Subcutaneous abdominal adipose tissue (tissue), 5 donors: Measurements from ENCODE around the gene PKLR.

Experiments
- H3K27ac ChIP-seq: one replicate; pipeline ENCODE4 v1.7.0; 2013; ENCODE audit warnings: low read depth, mild to moderate bottlenecking, inconsistent platforms, low read length, moderate library complexity
- H3K27me3 ChIP-seq, 5 donors: one replicate each; pipeline ENCODE4 v1.7.0; 2013; ENCODE audit warnings: low read length in 5 of 5, inconsistent platforms in 1 of 5; ENCODE audit not compliant: control insufficient read depth in 5 of 5, insufficient read depth in 4 of 5
- H3K36me3 ChIP-seq, 5 donors: one replicate each; pipeline ENCODE4 v1.7.0; 2013; ENCODE audit warnings: low read length in 5 of 5; ENCODE audit not compliant: control insufficient read depth in 5 of 5, insufficient read depth in 5 of 5
- H3K4me1 ChIP-seq, 5 donors: one replicate each; pipeline ENCODE4 v1.7.0; 2013; ENCODE audit warnings: low read length in 5 of 5, mild to moderate bottlenecking in 3 of 5, moderate library complexity in 1 of 5; ENCODE audit not compliant: control insufficient read depth in 5 of 5, insufficient read depth in 5 of 5
- H3K4me3 ChIP-seq, 5 donors: one replicate each; pipeline ENCODE4 v1.7.0; 2013; ENCODE audit warnings: low read length in 5 of 5, low read depth in 1 of 5
- H3K9ac ChIP-seq, 5 donors: one replicate each; pipeline ENCODE4 v1.7.0; 2013; ENCODE audit warnings: low read length in 5 of 5, mild to moderate bottlenecking in 4 of 5, moderate library complexity in 3 of 5
- H3K9me3 ChIP-seq, 5 donors: one replicate each; pipeline ENCODE4 v1.7.0; 2013; ENCODE audit warnings: low read length in 5 of 5; ENCODE audit not compliant: control insufficient read depth in 5 of 5
- donor health status: healthy.
- donor health status: healthy.
- donor health status: healthy.
- donor health status: healthy.
- donor health status: healthy.

PKLR gene

DNA sequence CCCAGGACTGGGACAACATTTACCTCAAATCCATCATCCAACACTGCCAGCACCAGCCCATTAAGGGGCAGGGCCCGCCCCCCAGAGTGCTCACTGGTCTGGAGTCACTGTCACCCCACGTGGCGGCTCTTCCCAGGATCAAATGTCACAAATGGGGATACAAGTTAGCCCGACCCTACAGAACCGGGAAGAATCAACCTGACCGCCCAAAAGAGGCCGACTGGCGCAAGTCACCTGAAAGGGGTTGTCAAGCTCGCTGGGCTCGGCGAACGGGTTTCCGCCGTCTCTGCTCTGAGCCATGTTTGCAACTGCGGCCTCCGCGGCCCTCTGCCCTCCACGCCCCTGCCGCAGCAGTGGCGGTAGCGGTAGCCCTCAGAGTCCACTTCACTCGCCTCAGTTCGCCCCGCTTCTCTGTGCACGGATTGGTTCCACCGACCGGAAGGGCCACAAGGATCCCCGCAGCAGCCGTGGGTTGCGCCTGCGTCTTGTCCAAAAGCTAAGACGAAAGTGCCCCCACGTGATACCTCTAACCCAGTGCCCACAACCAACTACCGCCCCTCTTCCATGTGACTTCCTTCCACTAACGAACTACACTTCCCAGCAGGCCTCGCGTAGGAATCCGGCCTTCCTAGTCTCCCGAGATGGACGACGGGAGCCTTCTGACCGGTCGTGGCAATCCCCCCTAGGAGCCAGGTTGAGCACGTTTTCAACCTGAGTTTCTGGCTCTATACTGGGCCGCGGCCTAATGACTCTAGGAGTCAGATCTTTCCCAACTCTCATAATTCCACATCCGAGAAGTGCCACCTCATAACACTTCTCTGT, 39.2 kb downstream of the PKLR start, which contains the start of gene SCAMP3:
TSS of gene SCAMP3 (minus strand) at position 509 of the 822 bp plus-strand sequence. CDS start at position 300, 209 bp downstream.
- Histone ChIP-seq H3K36me3 (peaks cover 18 to 64% (median 49%) of the 10 kb centered on the region in 5 donors), H3K27ac (peak within 1 kb of the TSS; percentile 86)

DNA sequence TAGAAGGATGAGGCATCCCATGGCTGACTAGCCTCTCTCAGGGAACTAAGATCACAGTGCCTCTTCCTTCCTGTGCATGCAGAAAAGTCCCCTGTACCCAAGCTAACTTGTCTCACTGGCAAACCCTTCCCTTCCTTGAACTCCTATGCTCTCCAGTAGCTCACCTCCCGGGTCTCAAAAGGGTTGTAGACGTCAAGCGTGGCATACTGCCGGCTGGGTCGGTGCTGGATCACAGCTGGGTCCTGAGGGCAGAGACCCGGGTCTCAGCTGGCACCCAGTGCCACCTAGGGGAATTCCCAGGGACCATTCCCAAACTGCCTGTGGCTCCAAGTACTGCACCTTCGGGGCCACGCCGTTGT, 39.8 kb downstream of the PKLR start:
- Histone ChIP-seq H3K4me1 (peaks cover 6 to 27% (median 20%) of the 10 kb centered on the region in 5 donors), H3K9me3 (no peaks in the 10 kb centered on the region), H3K4me3 (peak overlapping the region; percentile 84 to 92 (median 89)), H3K27ac (peak overlapping the region; percentile 86), H3K27me3 (no peaks in the 10 kb centered on the region), H3K9ac (peak overlapping the region; percentile 81 to 98 (median 92)), H3K36me3 (peaks cover 18 to 64% (median 49%) of the 10 kb centered on the region in 5 donors)

More for the DNA sequence above, 39.2 kb downstream of the PKLR start, which contains the start of gene SCAMP3:
- H3K4me3 ChIP-seq: peak within 1 kb of the TSS; percentile 84 to 92 (median 89)
- no peaks in the 10 kb centered on the region for H3K9me3 ChIP-seq
- no peaks in the 10 kb centered on the region for H3K27me3 ChIP-seq
- peaks cover 6 to 24% (median 20%) of the 10 kb centered on the region in 5 donors for H3K4me1 ChIP-seq
- peak within 1 kb of the TSS; percentile 81 to 98 (median 92) for H3K9ac ChIP-seq

DNA sequence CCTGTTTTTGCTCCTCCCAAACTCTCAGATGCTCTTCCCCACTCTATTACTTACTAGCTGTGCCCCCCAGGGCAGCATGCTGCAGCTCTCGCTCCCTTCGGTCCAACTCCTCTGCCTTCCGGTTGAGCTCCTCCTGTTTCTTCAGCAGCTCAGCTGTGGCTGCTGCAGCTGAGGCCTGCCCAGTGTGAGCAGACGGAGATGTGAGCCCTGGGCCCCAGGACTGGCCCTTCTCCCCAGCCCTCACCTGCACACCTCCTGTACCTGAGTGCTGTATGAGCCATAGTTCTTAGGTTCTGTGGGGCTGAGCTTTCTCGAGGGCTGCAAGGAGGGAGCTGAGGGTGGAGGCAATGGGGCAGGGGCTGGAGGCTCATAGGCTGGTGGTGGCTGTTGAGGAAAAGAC, 41.0 kb downstream of the PKLR start:
- Histone ChIP-seq H3K27me3 (no peaks in the 10 kb centered on the region), H3K4me1 (peaks cover 9 to 38% (median 28%) of the 10 kb centered on the region in 5 donors), H3K9me3 (no peaks in the 10 kb centered on the region), H3K36me3 (peaks cover 13 to 56% (median 41%) of the 10 kb centered on the region in 5 donors), H3K9ac (no peak overlapping the region), H3K27ac (no peak overlapping the region), H3K4me3 (no peak overlapping the region)

DNA sequence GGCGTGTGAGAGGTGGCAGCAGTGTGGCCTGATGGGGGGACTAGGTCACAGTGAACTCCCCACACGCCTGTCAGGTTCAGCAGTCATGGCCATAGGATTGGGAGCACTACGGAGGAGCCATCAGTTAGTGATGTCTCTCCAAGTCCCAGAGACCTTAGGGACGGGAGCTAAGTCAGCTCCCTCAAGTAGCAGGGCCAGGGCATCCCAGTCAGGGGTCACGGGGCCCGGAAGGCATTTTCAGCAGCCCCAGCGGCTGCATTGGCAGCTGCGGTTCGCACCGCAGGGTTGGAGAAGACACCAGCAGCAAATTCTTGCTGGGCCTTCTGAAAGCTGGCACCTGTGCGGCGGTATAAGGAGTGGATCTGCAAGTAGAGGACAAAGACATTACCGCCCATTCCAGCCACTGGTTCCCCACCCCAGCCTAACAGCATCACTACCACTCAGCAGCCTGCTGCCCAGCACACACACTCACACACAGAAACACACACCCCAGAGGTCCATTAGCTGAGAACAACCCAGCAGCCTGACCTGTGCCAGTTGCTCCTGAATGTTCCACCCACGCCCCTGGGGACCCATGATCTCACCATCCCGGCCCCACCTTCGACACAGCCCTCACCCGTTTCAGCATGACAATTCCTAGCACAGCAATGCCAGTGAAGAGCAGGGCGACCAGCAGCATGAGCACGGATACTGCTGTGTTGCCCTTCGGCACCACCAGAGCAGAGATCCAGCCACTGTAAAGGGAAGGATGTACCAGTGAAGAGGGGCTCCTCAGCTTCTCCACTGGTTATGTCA, 45.0 kb downstream of the PKLR start:
- H3K4me3 ChIP-seq: peak overlapping the region; percentile 56 to 88 (median 76)
- no peaks in the 10 kb centered on the region for H3K27me3 ChIP-seq
- H3K9ac ChIP-seq: peak overlapping the region; percentile 82 to 98 (median 93)
- no peaks in the 10 kb centered on the region for H3K9me3 ChIP-seq
- peaks cover 2 to 31% (median 21%) of the 10 kb centered on the region in 5 donors for H3K36me3 ChIP-seq
- H3K27ac ChIP-seq: peak overlapping the region; percentile 98
- H3K4me1 ChIP-seq: peaks cover 9 to 43% (median 30%) of the 10 kb centered on the region in 5 donors

DNA sequence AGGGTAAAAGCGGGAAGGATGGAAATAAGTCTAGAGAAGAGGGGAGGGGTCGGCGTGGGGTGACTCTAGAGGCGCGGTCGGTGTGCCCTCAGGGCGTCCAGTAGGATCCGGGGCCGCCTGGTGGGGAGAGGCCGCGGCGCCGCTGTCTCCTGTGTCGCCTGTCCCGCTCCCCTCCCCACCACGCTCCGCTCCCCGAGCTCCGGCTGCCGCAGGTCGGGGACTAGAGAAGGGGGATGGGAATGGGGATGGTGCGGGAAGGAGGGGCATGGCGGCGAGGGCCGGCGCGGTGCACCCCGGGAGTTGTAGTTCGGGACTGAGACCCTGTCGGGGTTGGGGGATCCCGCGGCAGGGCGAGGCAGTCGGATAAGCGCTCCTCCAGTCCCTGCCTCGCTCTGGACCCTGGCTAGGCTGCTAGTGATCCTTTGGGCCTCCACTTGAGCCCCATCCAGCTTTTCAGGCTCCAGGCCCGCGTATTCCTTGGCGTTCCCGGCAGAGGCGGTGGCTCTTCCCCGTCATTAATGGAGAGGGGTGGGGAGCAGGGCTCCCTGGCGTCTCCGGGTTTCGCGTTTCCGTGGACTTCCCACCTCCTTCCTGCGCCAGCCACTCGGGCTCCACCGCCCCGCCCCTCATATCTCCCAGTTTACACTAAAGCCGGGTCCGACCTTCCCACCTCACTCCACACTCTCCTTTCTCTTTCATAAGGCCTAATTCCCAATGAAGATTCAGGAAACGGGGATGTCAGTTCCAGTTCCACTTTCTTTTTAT, 45.8 kb downstream of the PKLR start, which contains the start of gene ENTREP3:
TSS of gene ENTREP3 (minus strand) at position 241 of the 765 bp plus-strand sequence. CDS start 606 bp downstream, outside the sequence.
- peaks cover 2 to 29% (median 21%) of the 10 kb centered on the region in 5 donors for H3K36me3 ChIP-seq
- H3K9ac ChIP-seq: peak within 1 kb of the TSS; percentile 82 to 98 (median 93)
- no peaks in the 10 kb centered on the region for H3K9me3 ChIP-seq
- H3K27ac ChIP-seq: peak within 1 kb of the TSS; percentile 98
- no peaks in the 10 kb centered on the region for H3K27me3 ChIP-seq
- H3K4me3 ChIP-seq: peak within 1 kb of the TSS; percentile 56 to 88 (median 76)
- peaks cover 9 to 43% (median 31%) of the 10 kb centered on the region in 5 donors for H3K4me1 ChIP-seq

DNA sequence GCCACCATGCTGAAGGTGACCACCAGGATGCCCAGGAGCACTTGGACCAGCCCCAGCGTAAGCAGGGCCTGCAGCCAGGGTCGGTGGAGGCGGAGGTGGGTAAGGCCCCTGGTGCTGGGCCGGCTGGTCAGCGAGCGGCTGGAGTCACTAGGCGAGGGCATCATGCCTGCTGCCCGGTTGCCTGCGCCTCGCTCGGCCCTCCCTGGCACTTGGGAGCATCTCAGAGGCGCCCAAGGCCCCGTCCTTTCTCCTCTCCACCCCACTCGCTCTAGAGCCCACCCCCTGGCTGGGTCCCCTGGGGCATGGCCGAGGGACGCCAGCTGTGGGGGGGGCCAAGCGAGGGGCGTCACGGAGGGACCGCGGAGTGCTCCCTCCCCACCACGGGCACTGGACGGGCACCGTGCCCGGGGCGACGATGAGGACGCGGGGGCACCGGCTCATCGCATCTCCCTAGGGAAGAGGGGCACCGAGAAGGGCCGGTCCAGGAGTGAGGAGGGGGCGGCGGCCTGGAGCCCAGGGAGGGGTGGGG, 46.5 kb downstream of the PKLR start:
- Histone ChIP-seq H3K27ac (peak overlapping the region; percentile 98), H3K4me3 (peak overlapping the region; percentile 42 to 88 (median 76)), H3K9me3 (no peaks in the 10 kb centered on the region), H3K36me3 (peaks cover 2 to 23% (median 20%) of the 10 kb centered on the region in 5 donors), H3K27me3 (no peaks in the 10 kb centered on the region), H3K9ac (peak overlapping the region in 4 of 5 donors; percentile 82 to 98 (median 95)), H3K4me1 (peaks cover 9 to 45% (median 33%) of the 10 kb centered on the region in 5 donors)

DNA sequence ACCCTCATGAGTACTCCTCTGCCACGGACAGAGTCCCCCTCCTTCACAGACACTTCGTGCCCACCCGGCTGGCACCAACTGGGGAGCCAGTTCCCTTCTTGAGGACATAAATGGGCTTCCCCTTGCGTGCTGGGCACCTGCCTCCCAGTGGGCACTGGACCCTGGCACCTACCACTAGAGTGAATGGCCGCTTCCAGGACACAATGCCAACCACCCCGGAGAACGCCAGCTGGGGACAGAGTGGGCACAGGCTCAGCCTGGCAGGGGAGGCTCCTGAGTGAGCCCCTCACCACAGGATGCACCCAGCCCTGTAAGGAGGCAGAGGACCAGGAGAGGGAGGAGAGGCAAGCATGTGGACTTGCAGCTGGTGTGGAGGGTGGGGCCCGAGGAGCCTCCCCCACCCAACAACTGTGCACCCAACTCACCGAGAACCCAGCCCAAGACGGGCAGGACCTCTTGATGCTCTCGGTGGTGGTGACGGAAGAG, 47.0 kb downstream of the PKLR start:
- peaks cover 9 to 45% (median 33%) of the 10 kb centered on the region in 5 donors for H3K4me1 ChIP-seq
- H3K27me3 ChIP-seq: no peaks in the 10 kb centered on the region
- peaks cover 2 to 19% (median 17%) of the 10 kb centered on the region in 5 donors for H3K36me3 ChIP-seq
- peak overlapping the region; percentile 42 to 88 (median 76) for H3K4me3 ChIP-seq
- no peaks in the 10 kb centered on the region for H3K9me3 ChIP-seq
- peak overlapping the region in 4 of 5 donors; percentile 82 to 98 (median 95) for H3K9ac ChIP-seq
- H3K27ac ChIP-seq: peak overlapping the region; percentile 98

DNA sequence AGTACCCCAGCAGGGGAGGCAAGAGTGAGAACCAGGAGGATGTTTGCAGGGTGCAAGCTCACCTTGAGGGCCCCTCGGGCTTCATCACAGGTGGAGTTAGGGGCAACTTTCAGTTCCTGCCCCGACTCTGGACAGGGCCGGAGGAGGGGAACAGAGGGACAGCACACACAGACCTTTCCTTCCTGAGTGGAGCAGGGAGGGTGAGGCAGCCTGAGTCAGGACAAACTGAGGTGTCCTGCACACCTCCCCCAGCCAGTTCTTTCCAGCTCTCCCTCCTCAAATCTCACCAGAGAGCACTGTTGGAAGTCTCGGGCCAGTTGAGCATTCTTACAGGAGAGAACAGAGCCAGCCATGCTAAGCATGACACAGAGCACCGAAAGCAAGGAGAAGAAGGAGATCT, 47.4 kb downstream of the PKLR start:
- H3K4me1 ChIP-seq: peaks cover 9 to 45% (median 33%) of the 10 kb centered on the region in 5 donors
- H3K9ac ChIP-seq: peak overlapping the region in 2 of 5 donors; percentile 12 to 98
- H3K36me3 ChIP-seq: peaks cover 2 to 18% (median 16%) of the 10 kb centered on the region in 5 donors

DNA sequence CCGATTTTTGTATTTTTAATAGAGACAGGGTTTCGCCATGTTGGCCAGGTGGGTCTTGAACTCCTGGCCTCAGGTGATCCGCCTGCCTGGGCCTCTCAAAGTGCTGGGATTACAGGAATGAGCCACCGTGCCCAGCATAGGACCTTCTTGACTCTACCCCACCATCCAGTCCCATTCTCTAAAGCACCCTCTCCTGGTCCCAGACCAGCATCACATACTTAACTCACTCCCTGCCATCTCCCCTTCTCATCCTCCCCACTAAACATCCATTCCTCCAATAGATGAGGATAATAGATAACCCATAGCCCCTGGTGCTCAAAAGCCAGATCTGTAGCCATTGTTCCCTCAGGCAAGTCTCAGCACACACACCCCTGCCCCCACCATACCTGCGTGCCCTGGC, 48.0 kb downstream of the PKLR start:
- Histone ChIP-seq H3K36me3 (peaks cover 0 to 17% (median 13%) of the 10 kb centered on the region in 5 donors), H3K9me3 (no peaks in the 10 kb centered on the region), H3K4me3 (no peak overlapping the region), H3K9ac (no peak overlapping the region), H3K4me1 (peaks cover 9 to 45% (median 33%) of the 10 kb centered on the region in 5 donors), H3K27me3 (no peaks in the 10 kb centered on the region), H3K27ac (no peak overlapping the region)

More for the DNA sequence above, 47.4 kb downstream of the PKLR start:
- Histone ChIP-seq H3K4me3 (peak overlapping the region in 4 of 5 donors; percentile 10 to 88 (median 46)), H3K9me3 (no peaks in the 10 kb centered on the region), H3K27me3 (no peaks in the 10 kb centered on the region), H3K27ac (no peak overlapping the region)
